OCI-LY3 (cell line): ENCODE results near the gene FITM1.

ENCODE experiments used
- EZH2phosphoT487 ChIP-seq: fragments of 200-600 bp; shearing (Covaris generic); IDR thresholded peaks from 2 replicates; pipeline ENCODE4 v1.6.1; 2018; ENCODE audit warnings: antibody characterized with exemption, mixed run types, low read depth
- TF ChIP-seq, protein P1 (sequence below): fragments of 200-600, 300-600 bp; sonication (generic); IDR thresholded peaks from 2 replicates; pipeline ENCODE4 v1.5.1; 2014; ENCODE audit warnings: antibody characterized with exemption, low read length, low read depth

DNA sequence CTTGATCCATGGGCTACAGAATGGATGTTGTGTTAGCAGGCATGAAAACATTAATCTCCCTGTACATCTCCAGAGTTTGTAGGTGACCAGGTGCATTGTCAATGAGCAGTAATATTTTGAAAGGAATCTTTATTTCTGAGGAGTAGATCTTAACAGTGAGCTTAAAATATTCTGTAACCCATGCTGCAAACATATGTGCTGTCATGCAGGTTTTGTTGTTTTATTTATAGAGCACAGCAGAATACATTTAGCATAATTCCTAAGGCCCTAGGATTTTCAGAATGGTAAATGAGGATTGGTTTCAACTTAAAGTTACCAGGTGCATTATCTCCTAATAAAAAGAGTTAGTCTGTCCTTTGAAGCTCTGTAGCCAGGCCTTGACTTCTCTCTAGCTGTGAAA lies 3.5 kb upstream of the FITM1 start:
- TF ChIP-seq, protein P1, sequence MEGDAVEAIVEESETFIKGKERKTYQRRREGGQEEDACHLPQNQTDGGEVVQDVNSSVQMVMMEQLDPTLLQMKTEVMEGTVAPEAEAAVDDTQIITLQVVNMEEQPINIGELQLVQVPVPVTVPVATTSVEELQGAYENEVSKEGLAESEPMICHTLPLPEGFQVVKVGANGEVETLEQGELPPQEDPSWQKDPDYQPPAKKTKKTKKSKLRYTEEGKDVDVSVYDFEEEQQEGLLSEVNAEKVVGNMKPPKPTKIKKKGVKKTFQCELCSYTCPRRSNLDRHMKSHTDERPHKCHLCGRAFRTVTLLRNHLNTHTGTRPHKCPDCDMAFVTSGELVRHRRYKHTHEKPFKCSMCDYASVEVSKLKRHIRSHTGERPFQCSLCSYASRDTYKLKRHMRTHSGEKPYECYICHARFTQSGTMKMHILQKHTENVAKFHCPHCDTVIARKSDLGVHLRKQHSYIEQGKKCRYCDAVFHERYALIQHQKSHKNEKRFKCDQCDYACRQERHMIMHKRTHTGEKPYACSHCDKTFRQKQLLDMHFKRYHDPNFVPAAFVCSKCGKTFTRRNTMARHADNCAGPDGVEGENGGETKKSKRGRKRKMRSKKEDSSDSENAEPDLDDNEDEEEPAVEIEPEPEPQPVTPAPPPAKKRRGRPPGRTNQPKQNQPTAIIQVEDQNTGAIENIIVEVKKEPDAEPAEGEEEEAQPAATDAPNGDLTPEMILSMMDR = no peak
- TF ChIP-seq EZH2phosphoT487 = no peak
